Measurements from ENCODE around the gene PKD2.

GRCh38 chr4:88054229-88054628 lies 46.8 kb downstream of the PKD2 start:
- TF ChIP-seq POLR2A (IDR thresholded peaks at IDR 0.05; ENCODE audit: low read length) (no peak), GATA1 (IDR thresholded peaks at IDR 0.05; ENCODE audit: low read depth, low read length) (no peak)

Data from erythroblast (primary cell).